ENCODE results near the gene RIPOR3. TPM values are rescaled to one million over a fixed set of nuclear protein-coding genes. Genes with fewer than 3 reads are reported as not detected.
A peak's percentile ranks its signal among the peaks of the same experiment; 100 is the strongest.

Gene RIPOR3
- total RNA-seq, 2 experiments from 2014 or later, result not detected

GRCh38 chr20:50613438-50614169, 77.7 kb downstream of the RIPOR3 start:
- CTCF ChIA-PET, result interaction anchor here (1.1 to 1.3 kb wide), 2 partner anchors 12 to 20 kb away, joined by 3 read pairs; no protein-coding TSS in a partner anchor
- no peak overlapping the region for H3K4me3 Mint-ChIP-seq
- DNase-seq (no peak), ATAC-seq (no peak)
- no peaks in the 10 kb centered on the region for H3K4me1 Mint-ChIP-seq
- H3K9me3 Mint-ChIP-seq (ENCODE audit: low read depth), result no peaks in the 10 kb centered on the region
- H3K36me3 Mint-ChIP-seq, result no peaks in the 10 kb centered on the region
- peaks cover 4% of the 10 kb centered on the region for H3K27me3 Mint-ChIP-seq
- H3K27ac Mint-ChIP-seq, result no peak overlapping the region

- Mint-ChIP-seq H3K4me3 (no peak overlapping the region), H3K4me1 (no peaks in the 10 kb centered on the region), H3K9me3 (ENCODE audit: low read depth) (no peaks in the 10 kb centered on the region), H3K27me3 (peaks cover 4% of the 10 kb centered on the region), H3K36me3 (no peaks in the 10 kb centered on the region), H3K27ac (no peak overlapping the region)
- no peak for ATAC-seq
- DNase-seq, result no peak
- CTCF ChIA-PET, result no interaction called here
Observed at GRCh38 chr20:50611128-50611810, 80.1 kb downstream of the RIPOR3 start.

- DNase-seq (no peak), ATAC-seq (peak; percentile 23)
- Mint-ChIP-seq H3K27ac (no peak overlapping the region), H3K4me1 (no peaks in the 10 kb centered on the region), H3K4me3 (no peak overlapping the region), H3K9me3 (ENCODE audit: low read depth) (no peaks in the 10 kb centered on the region), H3K36me3 (no peaks in the 10 kb centered on the region), H3K27me3 (peaks cover 4% of the 10 kb centered on the region)
- CTCF ChIA-PET, result no interaction called here
Observed at GRCh38 chr20:50610212-50610718, 81.1 kb downstream of the RIPOR3 start.

- H3K27me3 Mint-ChIP-seq, result peaks cover 4% of the 10 kb centered on the region
- H3K9me3 Mint-ChIP-seq (ENCODE audit: low read depth), result no peaks in the 10 kb centered on the region
- H3K27ac Mint-ChIP-seq, result no peak overlapping the region
- ATAC-seq (no peak), DNase-seq (no peak)
- CTCF ChIA-PET, result no interaction called here
- no peaks in the 10 kb centered on the region for H3K36me3 Mint-ChIP-seq
- H3K4me3 Mint-ChIP-seq, result no peak overlapping the region
- no peaks in the 10 kb centered on the region for H3K4me1 Mint-ChIP-seq
Observed at GRCh38 chr20:50609438-50609989, 81.8 kb downstream of the RIPOR3 start.

- Mint-ChIP-seq H3K27ac (no peak overlapping the region), H3K4me1 (no peaks in the 10 kb centered on the region), H3K27me3 (peaks cover 6% of the 10 kb centered on the region), H3K9me3 (ENCODE audit: low read depth) (no peaks in the 10 kb centered on the region), H3K36me3 (no peaks in the 10 kb centered on the region), H3K4me3 (no peak overlapping the region)
- DNase-seq, result no peak
- CTCF ChIA-PET, result no interaction called here
- no peak for ATAC-seq
Observed at GRCh38 chr20:50608750-50609104, 82.6 kb downstream of the RIPOR3 start.

GRCh38 chr20:50607850-50608749, 83.2 kb downstream of the RIPOR3 start:
- no peak for ATAC-seq
- Mint-ChIP-seq H3K4me1 (no peaks in the 10 kb centered on the region), H3K27me3 (peaks cover 6% of the 10 kb centered on the region), H3K4me3 (no peak overlapping the region), H3K9me3 (ENCODE audit: low read depth) (no peaks in the 10 kb centered on the region), H3K27ac (no peak overlapping the region), H3K36me3 (no peaks in the 10 kb centered on the region)
- CTCF ChIA-PET, result no interaction called here
- no peak for DNase-seq

GRCh38 chr20:50607436-50607835, 83.9 kb downstream of the RIPOR3 start:
- ATAC-seq, result no peak
- no peaks in the 10 kb centered on the region for H3K36me3 Mint-ChIP-seq
- CTCF ChIA-PET, result no interaction called here

GRCh38 chr20:50605136-50605535, 86.2 kb downstream of the RIPOR3 start:
- Mint-ChIP-seq H3K27ac (no peak overlapping the region), H3K4me3 (no peak overlapping the region), H3K27me3 (peaks cover 7% of the 10 kb centered on the region), H3K9me3 (ENCODE audit: low read depth) (no peaks in the 10 kb centered on the region), H3K36me3 (no peaks in the 10 kb centered on the region), H3K4me1 (peaks cover 4% of the 10 kb centered on the region)
- DNase-seq, result no peak
- no peak for ATAC-seq
- CTCF ChIA-PET, result interaction anchor here (2.2 kb wide), 1 partner anchor 17 kb away, joined by 6 read pairs; no protein-coding TSS in a partner anchor

More at GRCh38 chr20:50607436-50607835, 83.9 kb downstream of the RIPOR3 start:
- H3K27ac Mint-ChIP-seq, result no peak overlapping the region
- H3K9me3 Mint-ChIP-seq (ENCODE audit: low read depth), result no peaks in the 10 kb centered on the region
- H3K4me1 Mint-ChIP-seq, result no peaks in the 10 kb centered on the region
- DNase-seq, result no peak
- H3K4me3 Mint-ChIP-seq, result no peak overlapping the region
- peaks cover 3% of the 10 kb centered on the region for H3K27me3 Mint-ChIP-seq

GRCh38 chr20:50604451-50604850, 86.9 kb downstream of the RIPOR3 start:
- H3K4me1 Mint-ChIP-seq, result peaks cover 4% of the 10 kb centered on the region
- CTCF ChIA-PET, result interaction anchor here (2.2 kb wide), 1 partner anchor 16 kb away, joined by 6 read pairs; no protein-coding TSS in a partner anchor
- ATAC-seq, result no peak
- no peak overlapping the region for H3K27ac Mint-ChIP-seq
- H3K4me3 Mint-ChIP-seq, result no peak overlapping the region
- no peaks in the 10 kb centered on the region for H3K36me3 Mint-ChIP-seq
- H3K27me3 Mint-ChIP-seq, result peaks cover 14% of the 10 kb centered on the region
- no peaks in the 10 kb centered on the region for H3K9me3 Mint-ChIP-seq (ENCODE audit: low read depth)
- no peak for DNase-seq

- H3K9me3 Mint-ChIP-seq (ENCODE audit: low read depth), result no peaks in the 10 kb centered on the region
- H3K36me3 Mint-ChIP-seq, result no peaks in the 10 kb centered on the region
- no peak overlapping the region for H3K27ac Mint-ChIP-seq
- no peak overlapping the region for H3K4me3 Mint-ChIP-seq
- DNase-seq (no peak), ATAC-seq (no peak)
- peaks cover 4% of the 10 kb centered on the region for H3K4me1 Mint-ChIP-seq
- CTCF ChIA-PET, result no interaction called here
- H3K27me3 Mint-ChIP-seq, result peaks cover 18% of the 10 kb centered on the region
Observed at GRCh38 chr20:50602432-50603088, 88.8 kb downstream of the RIPOR3 start.

GRCh38 chr20:50601511-50602431, 89.6 kb downstream of the RIPOR3 start:
- no peaks in the 10 kb centered on the region for H3K9me3 Mint-ChIP-seq (ENCODE audit: low read depth)
- ATAC-seq (no peak), DNase-seq (no peak)
- no peak overlapping the region for H3K4me3 Mint-ChIP-seq
- H3K27me3 Mint-ChIP-seq, result peaks cover 18% of the 10 kb centered on the region
- H3K27ac Mint-ChIP-seq, result no peak overlapping the region
- H3K4me1 Mint-ChIP-seq, result peaks cover 4% of the 10 kb centered on the region
- no peaks in the 10 kb centered on the region for H3K36me3 Mint-ChIP-seq
- CTCF ChIA-PET, result no interaction called here

Data from activated CD8-positive, alpha-beta memory T cell treated with anti-CD3 and anti-CD28 coated beads, Interleukin-2, amount 10 ng/mL, durations not matched to agents 7 days and 5 days (primary cell).